OCI-LY3 (cell line): ENCODE data around the gene KDELR1.

Experiments
- EZH2phosphoT487 ChIP-seq: fragments of 200-600 bp; shearing (Covaris generic); IDR thresholded peaks from 2 replicates; pipeline ENCODE4 v1.6.1; 2018; ENCODE audit warnings: antibody characterized with exemption, mixed run types, low read depth
- TF ChIP-seq, protein P1 (sequence below): fragments of 200-600, 300-600 bp; sonication (generic); IDR thresholded peaks from 2 replicates; pipeline ENCODE4 v1.5.1; 2014; ENCODE audit warnings: antibody characterized with exemption, low read length, low read depth

DNA sequence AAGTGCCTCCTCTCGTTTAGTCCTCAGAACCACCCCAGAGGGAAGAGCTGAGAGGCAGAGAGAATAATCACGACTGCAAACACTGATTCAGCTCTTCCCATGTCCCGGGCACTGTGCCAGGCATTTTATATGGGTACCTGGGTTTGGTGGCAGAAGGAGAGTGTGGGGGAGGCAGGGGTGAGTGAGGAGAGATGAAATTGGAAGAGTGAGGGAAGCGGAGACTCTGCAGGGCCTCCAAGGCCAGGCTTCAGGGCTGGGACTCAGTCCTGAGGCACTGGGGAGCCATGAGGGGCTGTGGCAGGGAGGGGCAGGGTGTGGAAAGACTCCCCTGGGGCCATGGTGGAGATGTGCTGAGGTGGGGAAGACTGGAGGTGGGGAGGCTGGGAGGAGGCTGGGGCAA is 18.4 kb downstream of the KDELR1 start:
- TF ChIP-seq, protein P1, sequence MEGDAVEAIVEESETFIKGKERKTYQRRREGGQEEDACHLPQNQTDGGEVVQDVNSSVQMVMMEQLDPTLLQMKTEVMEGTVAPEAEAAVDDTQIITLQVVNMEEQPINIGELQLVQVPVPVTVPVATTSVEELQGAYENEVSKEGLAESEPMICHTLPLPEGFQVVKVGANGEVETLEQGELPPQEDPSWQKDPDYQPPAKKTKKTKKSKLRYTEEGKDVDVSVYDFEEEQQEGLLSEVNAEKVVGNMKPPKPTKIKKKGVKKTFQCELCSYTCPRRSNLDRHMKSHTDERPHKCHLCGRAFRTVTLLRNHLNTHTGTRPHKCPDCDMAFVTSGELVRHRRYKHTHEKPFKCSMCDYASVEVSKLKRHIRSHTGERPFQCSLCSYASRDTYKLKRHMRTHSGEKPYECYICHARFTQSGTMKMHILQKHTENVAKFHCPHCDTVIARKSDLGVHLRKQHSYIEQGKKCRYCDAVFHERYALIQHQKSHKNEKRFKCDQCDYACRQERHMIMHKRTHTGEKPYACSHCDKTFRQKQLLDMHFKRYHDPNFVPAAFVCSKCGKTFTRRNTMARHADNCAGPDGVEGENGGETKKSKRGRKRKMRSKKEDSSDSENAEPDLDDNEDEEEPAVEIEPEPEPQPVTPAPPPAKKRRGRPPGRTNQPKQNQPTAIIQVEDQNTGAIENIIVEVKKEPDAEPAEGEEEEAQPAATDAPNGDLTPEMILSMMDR = no peak
- no peak for TF ChIP-seq EZH2phosphoT487
